ENCODE results near the gene FOXP2. TPM values are rescaled to one million over a fixed set of nuclear protein-coding genes. Genes with fewer than 3 reads are reported as not detected.

FOXP2 gene
- total RNA-seq, 4 donors from 2014 or later, result 12.2 to 40.9 (median 19.5) TPM

DNA sequence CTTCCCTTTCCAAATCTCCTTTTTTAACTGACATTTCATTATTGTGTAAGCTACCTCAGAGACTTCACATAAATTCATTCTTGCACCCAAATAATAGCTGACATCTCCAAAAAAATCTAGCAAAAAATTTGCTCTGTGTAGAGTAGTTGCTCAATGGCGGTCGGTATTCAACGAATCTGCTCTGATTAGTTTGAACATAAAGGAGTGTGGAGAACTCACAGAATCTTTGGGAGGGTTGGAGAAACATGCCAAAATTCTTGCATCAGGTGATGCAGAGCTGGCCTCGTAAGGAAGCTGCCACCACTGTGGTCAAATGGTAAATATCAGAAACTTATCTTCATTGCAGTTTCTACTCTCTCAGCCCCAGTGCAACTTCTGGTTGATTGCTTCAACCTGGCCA, 306.1 kb downstream of the FOXP2 start:
- H3K9me3 ChIP-seq, result no peaks in the 10 kb centered on the region

GRCh38 chr7:114722562-114722961, 307.9 kb downstream of the FOXP2 start:
- Histone ChIP-seq H3K27me3 (no peaks in the 10 kb centered on the region), H3K36me3 (no peaks in the 10 kb centered on the region), H3K4me1 (no peaks in the 10 kb centered on the region), H3K9me3 (no peaks in the 10 kb centered on the region), H3K27ac (no peak overlapping the region), H3K4me3 (no peak overlapping the region)
- TF ChIP-seq CTCF (IDR thresholded peaks at IDR 0.05), result no peak
- TF ChIP-seq EP300 (IDR thresholded peaks at IDR 0.05), result no peak
- TF ChIP-seq POLR2AphosphoS5 (IDR thresholded peaks at IDR 0.05), result no peak
- no peak for DNase-seq (ENCODE audit: low spot score in 2 of 2)

More for the DNA sequence above, 306.1 kb downstream of the FOXP2 start:
- Histone ChIP-seq H3K36me3 (no peaks in the 10 kb centered on the region), H3K4me3 (no peak overlapping the region), H3K27me3 (no peaks in the 10 kb centered on the region), H3K27ac (no peak overlapping the region), H3K4me1 (no peaks in the 10 kb centered on the region)
- TF ChIP-seq POLR2A (IDR thresholded peaks at IDR 0.05) (no peak), EP300 (IDR thresholded peaks at IDR 0.05) (no peak)
- DNase-seq (ENCODE audit: low spot score in 2 of 2), result no peak
- WGBS, result 57% methylated on average over 4 of the region's 4 CpGs

DNA sequence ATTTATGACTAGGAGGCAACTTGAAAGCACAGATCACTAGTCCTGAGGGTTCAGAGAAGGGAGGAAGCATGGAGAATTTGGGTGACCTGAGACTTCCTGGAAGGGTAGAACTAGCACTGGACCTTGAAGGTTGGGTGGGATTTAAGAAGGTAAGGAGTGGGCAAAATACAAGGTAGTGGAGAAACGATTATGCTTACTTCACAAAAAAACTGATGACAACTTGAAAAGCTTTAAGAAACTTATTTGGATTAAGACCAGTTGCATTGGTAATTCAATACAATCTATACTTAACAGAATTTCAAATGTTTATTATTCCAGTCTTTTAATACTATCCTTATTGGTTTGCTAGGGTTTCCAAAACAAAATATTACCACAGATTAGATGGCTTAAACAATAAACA, 308.7 kb downstream of the FOXP2 start:
- no peaks in the 10 kb centered on the region for H3K9me3 ChIP-seq
- TF ChIP-seq CTCF (IDR thresholded peaks at IDR 0.05) (no peak), POLR2A (IDR thresholded peaks at IDR 0.05) (no peak), EP300 (IDR thresholded peaks at IDR 0.05) (no peak), POLR2AphosphoS5 (IDR thresholded peaks at IDR 0.05) (no peak)
- no peak for DNase-seq (ENCODE audit: low spot score in 2 of 2)
- H3K27ac ChIP-seq, result no peak overlapping the region
- H3K4me3 ChIP-seq, result no peak overlapping the region
- H3K27me3 ChIP-seq, result no peaks in the 10 kb centered on the region
- H3K36me3 ChIP-seq, result no peaks in the 10 kb centered on the region
- 74% methylated on average over 1 of the region's 1 CpG for WGBS
- H3K4me1 ChIP-seq, result no peaks in the 10 kb centered on the region

DNA sequence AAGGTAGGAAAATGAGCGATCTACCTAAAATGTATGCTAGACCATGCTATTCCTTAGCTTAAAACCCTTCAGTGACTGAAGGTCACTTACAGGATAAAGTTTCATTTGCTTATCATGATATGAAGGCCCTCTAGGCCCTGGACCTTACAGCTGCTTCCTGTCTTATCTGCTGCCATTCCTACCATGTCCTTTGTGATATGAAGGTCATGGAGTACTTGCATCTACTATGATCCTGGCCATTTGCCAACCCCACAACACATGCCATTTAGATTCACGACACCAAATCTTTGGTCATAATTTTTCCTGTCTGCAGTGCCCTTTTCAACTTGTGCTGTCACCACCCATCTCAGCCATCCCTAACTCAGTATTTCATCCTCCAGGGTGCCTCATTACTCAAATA, 325.5 kb downstream of the FOXP2 start:
- Histone ChIP-seq H3K27ac (no peak overlapping the region), H3K9me3 (no peaks in the 10 kb centered on the region), H3K4me1 (no peaks in the 10 kb centered on the region), H3K4me3 (no peak overlapping the region), H3K27me3 (no peaks in the 10 kb centered on the region), H3K36me3 (no peaks in the 10 kb centered on the region)
- no peak for TF ChIP-seq EP300 (IDR thresholded peaks at IDR 0.05)
- no peak for TF ChIP-seq POLR2A (IDR thresholded peaks at IDR 0.05)
- no peak for TF ChIP-seq POLR2AphosphoS5 (IDR thresholded peaks at IDR 0.05)
- no peak for TF ChIP-seq CTCF (IDR thresholded peaks at IDR 0.05)
- 80% methylated on average over 2 of the region's 2 CpGs for WGBS
- no peak for DNase-seq (ENCODE audit: low spot score in 2 of 2)

DNA sequence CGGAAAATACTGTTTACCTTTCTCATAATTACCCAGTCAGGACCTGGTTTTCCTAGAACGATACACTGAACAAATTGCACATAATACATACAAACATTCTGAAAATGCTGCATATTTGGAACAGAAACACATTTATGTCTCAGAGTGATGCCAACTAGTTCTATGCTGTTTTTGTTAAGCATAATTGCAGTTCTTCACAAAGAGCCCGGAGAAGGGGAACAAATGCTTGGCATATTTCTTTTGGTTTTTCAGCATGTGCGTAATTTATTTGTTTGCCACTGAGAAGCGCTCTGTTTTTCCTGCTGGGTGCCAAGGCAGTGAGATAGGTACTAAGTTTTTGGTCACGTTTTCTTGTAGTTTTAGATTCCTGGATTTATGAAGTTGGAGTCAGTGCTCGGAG, 326.3 kb downstream of the FOXP2 start:
- Histone ChIP-seq H3K36me3 (no peaks in the 10 kb centered on the region), H3K27ac (no peak overlapping the region), H3K4me1 (no peaks in the 10 kb centered on the region), H3K27me3 (no peaks in the 10 kb centered on the region), H3K4me3 (no peak overlapping the region), H3K9me3 (no peaks in the 10 kb centered on the region)
- TF ChIP-seq POLR2AphosphoS5 (IDR thresholded peaks at IDR 0.05) (no peak), EP300 (IDR thresholded peaks at IDR 0.05) (no peak), POLR2A (IDR thresholded peaks at IDR 0.05) (no peak), CTCF (IDR thresholded peaks at IDR 0.05) (no peak)
- no peak for DNase-seq (ENCODE audit: low spot score in 2 of 2)
- WGBS, result 81% methylated on average over 7 of the region's 7 CpGs

DNA sequence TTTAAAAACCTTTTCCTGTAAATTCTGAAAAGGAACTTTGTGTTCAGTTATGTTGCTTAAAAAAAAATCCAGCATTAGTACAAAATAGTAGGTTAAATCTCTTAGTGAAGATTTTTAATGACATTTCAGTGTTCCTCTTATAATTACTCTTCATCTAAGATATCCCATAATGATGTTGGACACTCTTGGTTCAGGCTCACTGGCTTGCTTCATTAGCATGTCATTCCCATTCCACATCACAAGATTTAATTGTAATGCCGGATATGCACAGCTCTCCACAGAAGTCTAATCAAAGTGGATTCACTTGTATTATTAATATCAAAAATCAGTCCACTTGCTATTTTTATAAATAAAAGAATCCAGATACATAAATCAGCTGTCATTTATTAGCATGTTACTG, 327.3 kb downstream of the FOXP2 start:
- H3K9me3 ChIP-seq, result no peaks in the 10 kb centered on the region
- H3K4me1 ChIP-seq, result no peaks in the 10 kb centered on the region
- no peak overlapping the region for H3K27ac ChIP-seq
- DNase-seq (ENCODE audit: low spot score in 2 of 2), result no peak
- H3K4me3 ChIP-seq, result no peak overlapping the region
- H3K36me3 ChIP-seq, result no peaks in the 10 kb centered on the region
- H3K27me3 ChIP-seq, result no peaks in the 10 kb centered on the region
- no peak for TF ChIP-seq POLR2A (IDR thresholded peaks at IDR 0.05)
- no peak for TF ChIP-seq POLR2AphosphoS5 (IDR thresholded peaks at IDR 0.05)
- TF ChIP-seq EP300 (IDR thresholded peaks at IDR 0.05), result no peak
- no peak for TF ChIP-seq CTCF (IDR thresholded peaks at IDR 0.05)
- WGBS, result 80% methylated on average over 1 of the region's 1 CpG

Data from suprapubic skin (tissue), 4 donors.